CD4-positive, alpha-beta T cell treated with Interleukin-15 for 4 hours (primary cell): Measurements from ENCODE around the gene UGT8.

Experiments
- DNase-seq: peaks from one replicate; pipeline ENCODE4 v3.0.0-alpha.2; 2020; ENCODE audit warnings: low spot score

UGT8 gene

GRCh38 chr4:114691865-114692264 is 93.3 kb downstream of the UGT8 start:
- DNase-seq, result no peak

- DNase-seq, result no peak
Measured at GRCh38 chr4:114692958-114693357, 94.4 kb downstream of the UGT8 start.

GRCh38 chr4:114694770-114695169 is 96.2 kb downstream of the UGT8 start:
- peak; percentile 6 for DNase-seq

- DNase-seq, result no peak
Measured at GRCh38 chr4:114698231-114698630, 99.6 kb downstream of the UGT8 start.

GRCh38 chr4:114701491-114701890 is 102.9 kb downstream of the UGT8 start:
- DNase-seq, result no peak

- DNase-seq, result no peak
Measured at GRCh38 chr4:114717432-114717831, 118.8 kb downstream of the UGT8 start.

- no peak for DNase-seq
Measured at GRCh38 chr4:114725066-114725465, 126.5 kb downstream of the UGT8 start.

- no peak for DNase-seq
Measured at GRCh38 chr4:114727461-114727860, 128.9 kb downstream of the UGT8 start.
